Measurements from ENCODE around the gene MTARC1.

Gene MTARC1

GRCh38 chr1:220819467-220820026, 32.8 kb downstream of the MTARC1 start:
- Mint-ChIP-seq H3K36me3 (peaks cover 5% of the 10 kb centered on the region), H3K4me3 (no peak overlapping the region), H3K27me3 (peaks cover 7% of the 10 kb centered on the region), H3K9me3 (peaks cover 2% of the 10 kb centered on the region), H3K27ac (no peak overlapping the region), H3K4me1 (no peaks in the 10 kb centered on the region)
- no peak for ATAC-seq (ENCODE audit: low read depth)
- DNase-seq (ENCODE audit: low spot score in 2 of 2), result no peak

DNA sequence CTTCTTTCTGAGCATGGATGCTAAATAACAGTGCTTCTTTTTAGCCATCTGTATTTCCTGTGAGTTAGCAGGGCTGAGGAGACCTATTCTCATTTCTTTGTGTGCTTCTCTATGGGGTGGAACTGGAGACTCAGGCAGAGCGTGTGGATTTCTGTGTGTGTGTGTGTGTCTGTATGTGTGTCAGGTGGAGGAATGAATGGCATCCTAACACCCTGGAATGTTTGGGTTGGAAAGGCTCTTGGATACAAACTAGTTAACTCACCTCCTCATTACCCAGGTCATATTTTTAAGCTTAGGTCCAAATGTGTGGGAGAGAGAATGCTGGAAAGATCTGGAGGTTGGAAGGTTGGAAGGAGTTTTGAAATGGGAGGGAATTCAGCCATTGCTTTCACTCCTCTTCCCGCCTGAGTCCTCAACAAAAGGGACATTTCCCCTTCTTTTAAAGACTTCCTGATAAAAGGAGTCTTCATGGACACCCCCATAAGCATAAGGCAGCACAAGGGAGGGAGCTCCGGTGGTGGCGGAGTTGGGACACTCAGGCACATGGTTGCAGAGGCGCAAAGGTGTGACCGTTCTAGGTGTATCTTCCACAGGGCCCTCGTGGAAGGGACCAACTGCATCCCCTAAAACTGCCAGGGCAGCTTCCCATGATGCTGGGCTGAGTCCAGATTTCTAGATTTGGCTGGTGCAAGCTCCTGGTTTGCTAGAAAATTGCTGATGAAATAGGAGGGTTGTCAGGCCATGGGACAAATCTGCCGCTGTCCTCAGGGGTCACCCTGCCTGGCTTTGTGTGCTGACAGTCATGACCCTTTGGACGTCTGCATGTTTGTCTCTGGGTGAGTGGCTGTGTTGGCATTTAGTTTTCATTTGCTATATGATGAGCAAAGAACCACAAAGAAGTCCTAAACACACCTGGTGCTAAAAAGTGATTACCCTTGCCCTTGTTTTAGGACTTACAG, 37.6 kb downstream of the MTARC1 start:
- H3K4me1 Mint-ChIP-seq, result no peaks in the 10 kb centered on the region
- H3K36me3 Mint-ChIP-seq, result peaks cover 3% of the 10 kb centered on the region
- DNase-seq (ENCODE audit: low spot score in 2 of 2) (no peak), ATAC-seq (ENCODE audit: low read depth) (no peak)
- no peak overlapping the region for H3K27ac Mint-ChIP-seq
- no peak overlapping the region for H3K4me3 Mint-ChIP-seq
- H3K9me3 Mint-ChIP-seq, result peaks cover 2% of the 10 kb centered on the region
- peaks cover 12% of the 10 kb centered on the region for H3K27me3 Mint-ChIP-seq

GRCh38 chr1:220825819-220826551, 39.3 kb downstream of the MTARC1 start:
- peaks cover 13% of the 10 kb centered on the region for H3K27me3 Mint-ChIP-seq
- ATAC-seq (ENCODE audit: low read depth) (no peak), DNase-seq (ENCODE audit: low spot score in 2 of 2) (no peak)
- no peak overlapping the region for H3K27ac Mint-ChIP-seq
- no peaks in the 10 kb centered on the region for H3K4me1 Mint-ChIP-seq
- no peaks in the 10 kb centered on the region for H3K9me3 Mint-ChIP-seq
- peaks cover 4% of the 10 kb centered on the region for H3K36me3 Mint-ChIP-seq
- H3K4me3 Mint-ChIP-seq, result no peak overlapping the region

GRCh38 chr1:220826729-220827128, 40.0 kb downstream of the MTARC1 start:
- Mint-ChIP-seq H3K36me3 (peaks cover 5% of the 10 kb centered on the region), H3K4me1 (no peaks in the 10 kb centered on the region), H3K9me3 (peaks cover 1% of the 10 kb centered on the region), H3K27me3 (peaks cover 14% of the 10 kb centered on the region), H3K27ac (no peak overlapping the region), H3K4me3 (no peak overlapping the region)
- no peak for DNase-seq (ENCODE audit: low spot score in 2 of 2)
- ATAC-seq (ENCODE audit: low read depth), result no peak

DNA sequence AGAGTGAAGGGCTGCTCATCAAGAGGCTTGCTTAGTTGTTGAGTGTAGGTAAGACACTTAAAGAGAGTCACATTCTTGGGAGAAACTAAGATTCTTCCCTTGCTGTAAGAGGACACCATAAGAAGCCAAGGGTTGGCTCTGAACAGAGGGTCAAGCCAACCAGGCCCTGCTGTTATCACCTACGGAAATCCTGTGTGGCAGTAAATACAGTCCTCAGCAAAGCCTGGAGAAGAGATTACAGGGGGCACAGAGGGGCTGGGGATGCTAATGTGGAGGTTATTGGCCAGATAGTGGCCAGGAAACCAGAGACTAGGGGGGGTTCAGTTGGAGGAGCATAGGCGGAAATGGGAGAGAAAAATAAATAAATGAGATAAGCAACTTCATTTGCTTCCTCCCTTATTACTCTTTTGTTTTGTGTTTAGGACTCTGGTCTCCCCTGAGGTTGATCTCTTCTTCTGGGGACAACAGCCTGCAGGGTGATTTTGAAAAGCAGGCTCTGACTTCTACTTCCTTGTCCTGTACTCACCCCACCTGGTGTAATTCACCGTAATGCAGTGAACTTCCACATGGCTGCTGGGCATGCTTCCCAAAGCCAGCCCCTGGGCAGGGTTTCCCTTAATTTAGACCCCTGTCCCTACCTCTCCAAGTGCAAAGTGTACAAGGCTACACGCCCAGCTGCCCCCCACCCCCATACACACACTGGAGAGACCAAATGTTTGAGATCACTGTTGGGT, 40.9 kb downstream of the MTARC1 start:
- no peak overlapping the region for H3K4me3 Mint-ChIP-seq
- no peak for DNase-seq (ENCODE audit: low spot score in 2 of 2)
- ATAC-seq (ENCODE audit: low read depth), result no peak
- peaks cover 14% of the 10 kb centered on the region for H3K27me3 Mint-ChIP-seq
- no peaks in the 10 kb centered on the region for H3K4me1 Mint-ChIP-seq
- peaks cover 1% of the 10 kb centered on the region for H3K9me3 Mint-ChIP-seq
- peaks cover 5% of the 10 kb centered on the region for H3K36me3 Mint-ChIP-seq
- H3K27ac Mint-ChIP-seq, result no peak overlapping the region

DNA sequence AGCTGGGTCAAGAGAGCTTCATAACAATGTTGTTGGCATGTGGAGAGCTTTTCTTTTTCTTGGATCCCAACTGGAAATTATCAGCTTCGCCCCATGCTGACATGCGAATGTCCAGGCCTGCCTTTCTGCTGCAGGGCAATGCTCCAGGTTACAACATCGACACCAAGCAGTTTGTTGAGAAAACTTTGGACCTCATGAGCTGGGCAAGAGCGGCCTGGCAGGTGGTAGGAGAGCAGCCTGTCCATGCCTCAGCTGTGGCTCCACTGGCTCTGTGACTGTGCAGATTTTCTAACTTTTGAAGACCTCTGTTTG, 41.4 kb downstream of the MTARC1 start:
- Mint-ChIP-seq H3K4me1 (no peaks in the 10 kb centered on the region), H3K4me3 (no peak overlapping the region), H3K27me3 (peaks cover 14% of the 10 kb centered on the region), H3K9me3 (peaks cover 1% of the 10 kb centered on the region), H3K36me3 (peaks cover 5% of the 10 kb centered on the region), H3K27ac (no peak overlapping the region)
- ATAC-seq (ENCODE audit: low read depth), result no peak
- DNase-seq (ENCODE audit: low spot score in 2 of 2), result no peak

GRCh38 chr1:220828950-220829586, 42.4 kb downstream of the MTARC1 start:
- no peak overlapping the region for H3K27ac Mint-ChIP-seq

GRCh38 chr1:220833436-220833835, 46.7 kb downstream of the MTARC1 start:
- Mint-ChIP-seq H3K36me3 (peaks cover 4% of the 10 kb centered on the region), H3K27me3 (peaks cover 4% of the 10 kb centered on the region), H3K4me1 (no peaks in the 10 kb centered on the region), H3K9me3 (peaks cover 1% of the 10 kb centered on the region), H3K4me3 (no peak overlapping the region), H3K27ac (no peak overlapping the region)
- DNase-seq (ENCODE audit: low spot score in 2 of 2) (no peak), ATAC-seq (ENCODE audit: low read depth) (no peak)

More at GRCh38 chr1:220828950-220829586, 42.4 kb downstream of the MTARC1 start:
- DNase-seq (ENCODE audit: low spot score in 2 of 2), result no peak
- Mint-ChIP-seq H3K9me3 (peaks cover 1% of the 10 kb centered on the region), H3K36me3 (peaks cover 5% of the 10 kb centered on the region), H3K27me3 (peaks cover 11% of the 10 kb centered on the region), H3K4me3 (no peak overlapping the region), H3K4me1 (no peaks in the 10 kb centered on the region)
- no peak for ATAC-seq (ENCODE audit: low read depth)

DNA sequence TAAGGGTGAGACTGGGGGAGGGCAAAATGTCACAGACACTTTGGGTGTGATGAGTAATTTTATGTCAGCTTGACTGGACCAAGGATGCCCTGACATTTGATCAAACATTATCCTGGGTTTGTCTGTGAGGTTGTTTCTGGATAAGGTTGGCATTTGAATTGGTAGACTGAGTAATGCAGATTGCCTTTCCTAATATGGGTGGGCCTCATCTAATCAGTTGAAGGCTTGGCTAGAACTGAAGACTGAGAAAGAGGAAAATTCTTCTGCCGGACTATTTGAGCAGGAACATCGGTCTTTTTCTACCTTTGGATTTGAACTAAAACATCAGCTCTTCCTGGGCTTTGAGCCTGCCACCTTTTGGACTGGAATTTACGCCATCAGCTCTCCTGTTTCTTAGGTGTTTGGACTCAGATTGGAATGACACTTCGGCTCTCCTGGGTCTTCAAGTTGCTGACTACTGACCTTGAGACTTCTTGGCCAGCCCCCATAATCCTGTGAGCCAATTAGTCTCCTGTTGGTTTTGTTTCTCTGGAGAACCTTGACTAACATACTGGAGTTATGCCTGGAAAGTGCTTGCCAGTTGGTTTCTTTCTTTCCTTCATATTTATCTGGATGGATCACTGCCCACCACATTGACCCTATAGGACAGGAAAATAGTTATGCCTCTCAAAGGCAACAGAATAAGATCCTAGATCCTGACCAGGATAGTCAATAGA, 47.6 kb downstream of the MTARC1 start:
- Mint-ChIP-seq H3K36me3 (peaks cover 4% of the 10 kb centered on the region), H3K27me3 (peaks cover 4% of the 10 kb centered on the region), H3K9me3 (peaks cover 1% of the 10 kb centered on the region), H3K4me1 (no peaks in the 10 kb centered on the region), H3K27ac (no peak overlapping the region), H3K4me3 (no peak overlapping the region)
- no peak for DNase-seq (ENCODE audit: low spot score in 2 of 2)
- ATAC-seq (ENCODE audit: low read depth), result no peak
